HepG2 (cell line): Measurements from ENCODE around the gene PCIF1. TPM values are rescaled to one million over a fixed set of nuclear protein-coding genes. Genes with fewer than 3 reads are reported as not detected.

ENCODE experiments used
- ATF5 ChIP-seq: sonication (generic); formaldehyde crosslinking; IDR thresholded peaks from 2 replicates; pipeline ENCODE4 v1.4.0; 2020; ENCODE audit warnings: mild to moderate bottlenecking, low read depth, missing genetic modification reagents
- ATF6 ChIP-seq: sonication (generic); formaldehyde crosslinking; conservative IDR thresholded peaks from 2 replicates; pipeline ENCODE4 v1.4.0; 2020; ENCODE audit warnings: missing genetic modification reagents
- CEBPB ChIP-seq: IDR thresholded peaks from 2 replicates; pipeline ENCODE4 v1.6.1; 2011; ENCODE audit warnings: low read depth, low read length, improper control_type of control experiment, borderline replicate concordance
- FOXJ3 ChIP-seq: sonication (generic); formaldehyde crosslinking; IDR thresholded peaks from 2 replicates; pipeline ENCODE4 v1.4.0; 2020; ENCODE audit warnings: missing genetic modification reagents, mild to moderate bottlenecking, borderline replicate concordance
- KLF16 ChIP-seq, 2 experiments: sonication (generic) in 1 of 2; formaldehyde crosslinking in 1 of 2; IDR thresholded peaks; 2 replicates each; pipeline versions ENCODE4 v1.6.1 to v1.8.0; 2016 to 2023; ENCODE audit warnings: missing genetic modification reagents in 2 of 2, missing compliant biosample characterization in 1 of 2
- NFE2 ChIP-seq: sonication (generic); formaldehyde crosslinking; IDR thresholded peaks from 2 replicates; pipeline ENCODE4 v1.4.0; 2020; ENCODE audit warnings: missing genetic modification reagents
- NR0B2 ChIP-seq: sonication (generic); formaldehyde crosslinking; IDR thresholded peaks from 2 replicates; pipeline ENCODE4 v1.4.0; 2020; ENCODE audit warnings: mild to moderate bottlenecking, missing genetic modification reagents
- REPIN1 ChIP-seq: sonication (generic); formaldehyde crosslinking; IDR thresholded peaks from 2 replicates; pipeline ENCODE4 v1.8.0; 2022; ENCODE audit warnings: missing genetic modification reagents, low read depth, mild to moderate bottlenecking, borderline replicate concordance
- REST ChIP-seq, 2 experiments: IDR thresholded peaks; 2 replicates each; pipeline ENCODE4 v1.6.1; 2011 to 2012; ENCODE audit warnings: low read length in 2 of 2, borderline replicate concordance in 1 of 2, low read depth in 1 of 2, mild to moderate bottlenecking in 1 of 2, moderate library complexity in 1 of 2
- TERF1 ChIP-seq: sonication (generic); formaldehyde crosslinking; IDR thresholded peaks from 2 replicates; pipeline ENCODE4 v1.8.0; 2022; ENCODE audit warnings: mild to moderate bottlenecking, missing genetic modification reagents, moderate library complexity
- THAP11 ChIP-seq: IDR thresholded peaks from 2 replicates; pipeline ENCODE4 v1.6.1; 2016; ENCODE audit warnings: missing biosample characterization, missing genetic modification reagents
- UBTF ChIP-seq: sonication (generic); formaldehyde crosslinking; IDR thresholded peaks from 2 replicates; pipeline ENCODE4 v1.4.0; 2020; ENCODE audit warnings: mild to moderate bottlenecking, missing genetic modification reagents
- ZBTB3 ChIP-seq: sonication (generic); formaldehyde crosslinking; IDR thresholded peaks from 2 replicates; pipeline ENCODE4 v1.4.0; 2020; ENCODE audit warnings: low read depth, mild to moderate bottlenecking, moderate library complexity, missing genetic modification reagents, borderline replicate concordance
- ZNF501 ChIP-seq: sonication (generic); formaldehyde crosslinking; IDR thresholded peaks from 2 replicates; pipeline ENCODE4 v1.5.1; 2020; ENCODE audit warnings: mild to moderate bottlenecking, moderate library complexity, missing genetic modification reagents
- ZNF780A ChIP-seq: sonication (generic); formaldehyde crosslinking; IDR thresholded peaks from 2 replicates; pipeline ENCODE4 v1.8.0; 2022; ENCODE audit warnings: mild to moderate bottlenecking, missing genetic modification reagents, moderate library complexity
- ZSCAN31 ChIP-seq: sonication (generic); formaldehyde crosslinking; IDR thresholded peaks from 2 replicates; pipeline ENCODE4 v1.5.0; 2020; ENCODE audit warnings: low read depth, mild to moderate bottlenecking, missing genetic modification reagents
- polyA plus RNA-seq, 8 experiments: library from polyadenylated mRNA; depleted of rRNA in 3 of 8; stranded (reverse) in 7 of 8; unstranded in 1 of 8; fragments of >200 nt; fragmentation: Illumina TruSeq in 4 of 8; extraction: Trizol in 4 of 8; gene quantifications; 2 replicates each; pipeline versions ENCODE4 v1.2.1 to v1.2.3, GENCODE V29; 2011 to 2016; ENCODE audit warnings: low read depth in 4 of 8, missing spikeins in 1 of 8, mixed read lengths in 1 of 8; ENCODE audit not compliant: insufficient read depth in 1 of 8
- total RNA-seq, 5 experiments: library from RNA; depleted of rRNA; stranded (reverse); fragments of >200 nt; fragmentation: Illumina TruSeq; extraction: Trizol; gene quantifications; 2 replicates each; pipeline ENCODE4 v1.2.3, GENCODE V29; 2016; ENCODE audit warnings: low read depth in 1 of 5

PCIF1 gene
- total and polyA plus RNA-seq, 2 of the 13 experiments (the other 11 are each of a cell fraction or from before 2014, with no cell fraction given) = 20.9 to 24.4 TPM

GRCh38 chr20:45904583-45905504 is 29.6 kb upstream of the PCIF1 start (continued):
- TF ChIP-seq REST (IDR thresholded peaks at IDR 0.05; ENCODE audit: borderline replicate concordance in 1 of 2, low read depth in 1 of 2, low read length in 2 of 2) (no peak), ZBTB3 (CRISPR knock-in tag) (no peak), THAP11 (no peak), ZNF780A (CRISPR knock-in tag) (0 out of 2 replicates have a peak, but pooled peaks have one; percentile 27), REPIN1 (CRISPR knock-in tag) (no peak), ZNF501 (no peak), NFE2 (CRISPR knock-in tag) (no peak), NR0B2 (CRISPR knock-in tag) (0 out of 2 replicates have a peak, but pooled peaks have one; percentile 60), ATF6 (no peak), UBTF (CRISPR knock-in tag) (peak; percentile 22; the same call in 1 of the 2 replicates), KLF16 (CRISPR knock-in tag; IDR thresholded peaks at IDR 0.05) (0 out of 4 replicates have a peak, but pooled peaks of 1 of the 2 experiments have one; percentile 32), FOXJ3 (CRISPR knock-in tag) (no peak), CEBPB (no peak), ZSCAN31 (CRISPR knock-in tag) (no peak), TERF1 (CRISPR knock-in tag) (no peak), ATF5 (no peak)
